Measurements from ENCODE around the gene KRT4.
"Not testable (repeated sequence)": the region's sequence is repeated elsewhere in the genome, so short reads cannot be mapped to it uniquely, and the experiment has no call there.

KRT4 gene

DNA sequence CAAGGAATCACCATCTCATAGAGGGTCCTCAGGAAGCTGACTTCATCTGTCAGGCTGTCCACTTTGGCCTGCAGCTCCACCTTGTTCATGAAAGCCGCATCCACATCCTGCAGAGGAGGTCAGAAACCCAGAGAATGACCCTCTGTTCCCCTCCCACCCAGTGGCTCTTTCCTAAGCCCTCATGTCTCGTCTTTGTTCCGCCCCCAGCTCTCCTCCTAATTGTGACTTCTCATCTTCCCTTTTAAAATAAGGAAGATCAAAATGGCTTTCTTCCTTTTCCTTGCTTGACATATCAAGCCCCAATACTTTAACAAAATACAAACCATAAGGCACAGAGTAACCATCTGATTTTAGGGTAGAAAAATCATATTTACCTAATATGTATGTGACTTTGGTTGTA lies 41.1 kb downstream of the KRT4 start:
- DNase-seq (ENCODE audit: low read depth in 3 of 3), result no peak

DNA sequence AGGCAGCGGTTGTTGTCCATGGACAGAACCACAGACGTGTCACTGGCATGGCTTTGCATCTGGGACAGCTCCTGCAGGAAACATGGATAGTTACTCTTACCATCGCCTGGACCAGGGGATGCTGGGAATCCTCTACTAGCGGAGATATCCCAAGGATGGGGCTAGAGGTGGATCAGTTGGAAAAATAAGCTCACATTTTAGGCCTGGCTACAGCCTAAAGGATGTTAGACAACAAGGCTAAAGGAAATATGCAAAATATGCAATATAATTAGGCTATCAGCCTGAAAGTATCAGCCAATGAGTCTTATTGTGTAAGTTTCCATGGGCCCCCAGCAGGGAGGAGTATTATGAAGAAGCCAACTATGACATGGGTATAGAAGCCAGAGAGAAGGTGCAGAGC lies 41.7 kb downstream of the KRT4 start:
- no peak for DNase-seq (ENCODE audit: low read depth in 3 of 3)

DNA sequence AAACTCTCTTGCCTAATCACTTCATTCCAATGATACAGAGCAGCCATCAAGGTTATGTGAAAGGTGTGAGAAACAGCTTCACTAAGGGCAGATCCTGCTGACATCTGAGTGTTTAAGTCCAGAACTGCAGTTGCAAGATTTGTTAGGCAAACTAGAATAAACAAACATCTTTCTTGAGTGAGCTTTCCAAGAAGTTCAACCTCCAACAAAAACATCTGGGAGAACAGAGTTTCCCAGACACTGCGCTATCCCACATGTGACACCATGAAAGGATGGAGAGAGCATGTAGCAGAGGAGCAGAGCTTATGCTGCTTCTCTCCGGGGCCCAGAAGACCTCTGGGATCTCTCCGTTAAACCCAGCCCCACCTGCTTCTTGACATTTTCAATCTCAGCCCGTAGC lies 42.4 kb downstream of the KRT4 start:
- no peak for DNase-seq (ENCODE audit: low read depth in 3 of 3)

DNA sequence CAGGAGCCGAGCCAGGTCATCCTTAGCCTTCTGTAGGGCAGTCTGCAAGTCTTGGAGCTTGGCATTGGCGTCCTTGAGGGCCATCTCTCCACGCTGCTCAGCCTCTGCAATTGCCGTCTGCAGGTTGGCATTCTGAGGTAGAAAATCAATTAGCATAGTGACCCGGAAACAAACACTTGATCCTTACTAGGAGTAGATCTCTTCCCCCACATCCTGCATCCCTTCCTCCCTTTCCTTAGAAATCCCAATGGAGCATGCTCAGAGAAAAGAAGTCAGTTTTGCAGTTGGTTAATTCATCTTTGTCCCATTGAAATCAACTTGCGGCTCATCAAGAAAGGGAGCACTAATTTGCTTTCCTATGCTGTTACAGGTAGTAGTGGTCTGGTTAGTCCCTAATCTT lies 42.8 kb downstream of the KRT4 start:
- DNase-seq (ENCODE audit: low read depth in 3 of 3), result no peak

DNA sequence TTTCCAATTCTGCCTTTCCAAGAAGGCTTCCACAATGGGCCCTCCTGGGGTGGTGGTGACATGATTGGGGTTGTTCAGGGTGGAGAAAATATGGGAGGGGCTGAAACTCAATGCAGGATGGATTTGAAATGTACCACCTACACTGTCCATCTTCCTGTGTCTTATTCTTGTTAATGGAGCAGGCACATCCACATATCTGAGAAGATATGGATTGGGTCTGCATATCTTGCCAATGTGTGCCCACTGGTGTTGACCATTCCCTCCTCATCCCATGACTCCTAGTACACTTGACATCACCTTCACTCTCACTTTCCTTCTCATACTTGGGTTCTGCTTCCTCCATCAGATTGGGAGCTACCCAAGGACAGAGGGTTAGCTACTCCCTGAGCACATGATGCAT lies 44.0 kb downstream of the KRT4 start:
- DNase-seq (ENCODE audit: low read depth in 3 of 3), result no peak

DNA sequence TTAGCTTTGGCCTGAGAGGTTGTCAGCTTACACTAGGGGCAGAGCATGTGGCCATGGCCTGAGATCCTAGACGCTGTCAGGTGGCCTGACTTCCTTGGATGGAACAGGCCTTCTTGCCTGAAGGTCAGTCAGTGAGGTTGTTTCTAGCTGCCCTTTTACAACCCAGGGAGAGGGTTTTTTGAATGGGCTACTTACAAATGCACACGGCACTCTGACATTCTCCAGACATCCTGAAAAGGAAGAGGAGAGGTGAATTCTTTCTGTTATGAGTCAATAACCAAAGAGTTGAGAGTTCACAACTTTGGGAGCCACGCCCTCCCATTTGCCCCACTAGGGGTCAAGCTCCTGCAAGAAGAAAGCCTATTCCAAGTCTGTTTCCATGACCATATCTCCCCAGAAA lies 44.6 kb downstream of the KRT4 start:
- no peak for DNase-seq (ENCODE audit: low read depth in 3 of 3)

DNA sequence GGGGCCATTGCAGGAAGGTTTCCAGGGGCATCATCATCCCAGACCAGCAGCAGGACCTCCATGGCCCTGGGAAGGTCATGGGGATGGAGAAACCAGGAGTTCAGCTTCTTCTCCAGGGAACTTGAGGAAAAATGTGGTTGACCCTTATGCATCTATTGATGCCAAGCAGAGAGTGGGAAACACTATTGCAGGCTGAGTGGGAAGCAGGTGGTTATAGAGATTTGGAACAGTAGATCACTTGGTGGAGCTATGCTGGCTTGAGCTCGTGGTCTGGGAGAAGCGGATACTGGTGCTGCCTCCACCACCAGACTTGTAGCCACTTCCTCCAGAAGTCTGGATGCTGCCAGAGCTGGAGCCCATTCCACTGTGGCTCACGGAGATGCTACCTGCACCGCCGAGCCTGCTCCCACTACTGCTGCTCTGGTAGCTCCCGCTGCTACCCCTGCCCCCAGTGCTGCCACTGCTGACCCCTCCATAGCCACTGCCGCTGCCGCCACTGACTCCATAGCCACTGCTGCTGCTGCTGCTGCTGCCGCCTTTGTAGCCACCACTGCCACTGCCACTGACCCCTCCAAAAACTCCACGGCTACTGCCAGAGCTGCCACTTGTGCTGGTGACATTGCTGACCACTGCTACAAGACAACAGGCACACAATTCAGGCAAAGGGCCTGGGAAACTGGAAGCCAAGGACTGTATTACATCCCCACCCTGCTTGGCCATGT lies 45.3 kb downstream of the KRT4 start:
- no peak for DNase-seq (ENCODE audit: low read depth in 3 of 3)

DNA sequence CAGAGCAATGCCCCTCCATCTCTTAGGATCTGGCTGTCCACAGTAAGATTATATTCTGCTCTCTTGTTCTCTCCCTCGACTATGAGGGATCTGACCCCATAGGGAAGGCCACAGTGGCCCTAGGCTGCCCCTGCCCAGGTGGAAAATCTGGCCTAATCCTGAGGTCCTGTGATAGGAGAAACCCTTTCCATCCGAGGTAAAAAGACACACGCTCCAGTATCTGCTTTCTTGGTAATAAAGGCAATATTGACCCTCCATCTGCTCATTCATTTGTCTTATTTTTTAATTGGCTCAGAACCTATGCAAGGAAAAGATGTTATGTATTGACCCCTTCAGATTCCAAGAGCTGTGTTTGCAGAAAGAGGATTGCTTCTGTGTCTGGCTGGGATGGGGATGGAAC lies 46.5 kb downstream of the KRT4 start:
- no peak for DNase-seq (ENCODE audit: low read depth in 3 of 3)

DNA sequence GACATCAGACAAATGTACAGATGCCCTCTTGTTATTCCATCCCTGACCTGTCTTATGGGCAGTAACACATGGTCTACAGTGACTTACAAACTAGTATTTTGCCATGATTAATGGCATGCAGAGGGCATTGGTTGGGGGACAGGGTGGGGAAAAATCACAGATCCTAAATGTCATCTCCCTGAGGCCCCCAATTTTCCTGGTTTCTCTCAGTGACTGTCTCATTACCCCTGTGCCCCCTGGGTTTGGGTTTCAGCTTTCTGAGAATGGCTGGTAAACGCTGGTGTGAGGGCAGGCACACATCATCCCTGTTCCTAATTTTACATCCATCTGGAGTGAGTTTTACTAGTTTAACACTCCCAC lies 46.9 kb downstream of the KRT4 start:
- DNase-seq (ENCODE audit: low read depth in 3 of 3), result no peak

DNA sequence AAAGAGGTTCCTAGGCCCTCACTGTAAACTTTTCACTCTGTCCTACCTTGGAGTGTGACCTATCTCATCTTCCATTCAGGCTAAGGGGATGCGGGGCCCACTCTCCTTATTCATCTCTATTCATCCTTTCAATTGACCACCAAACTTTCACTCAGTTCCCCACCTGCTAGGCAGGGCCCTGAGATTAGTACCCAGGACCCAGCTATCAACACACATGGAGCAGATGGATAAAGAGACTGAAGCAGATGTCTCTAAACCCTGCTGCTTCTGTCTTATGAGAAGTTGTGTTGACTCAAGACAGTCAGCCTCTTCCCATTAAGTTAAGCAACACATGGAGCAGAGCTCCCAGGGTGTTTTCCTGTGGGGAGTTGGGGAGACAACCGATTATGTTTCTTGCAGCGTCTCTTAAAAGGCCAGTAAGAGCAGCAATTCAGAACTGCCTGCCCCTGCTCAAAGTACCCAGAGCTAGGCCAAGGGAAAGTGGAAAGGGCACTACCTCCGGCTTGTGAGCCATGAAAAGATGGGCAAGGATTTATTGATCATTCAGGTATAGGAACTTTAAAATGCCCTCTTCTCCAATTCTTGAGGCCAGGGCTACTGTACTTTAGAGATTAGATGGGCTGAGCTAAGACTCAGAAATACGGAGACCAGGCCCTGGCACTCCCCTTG lies 47.4 kb downstream of the KRT4 start:
- DNase-seq (ENCODE audit: low read depth in 3 of 3), result no peak

DNA sequence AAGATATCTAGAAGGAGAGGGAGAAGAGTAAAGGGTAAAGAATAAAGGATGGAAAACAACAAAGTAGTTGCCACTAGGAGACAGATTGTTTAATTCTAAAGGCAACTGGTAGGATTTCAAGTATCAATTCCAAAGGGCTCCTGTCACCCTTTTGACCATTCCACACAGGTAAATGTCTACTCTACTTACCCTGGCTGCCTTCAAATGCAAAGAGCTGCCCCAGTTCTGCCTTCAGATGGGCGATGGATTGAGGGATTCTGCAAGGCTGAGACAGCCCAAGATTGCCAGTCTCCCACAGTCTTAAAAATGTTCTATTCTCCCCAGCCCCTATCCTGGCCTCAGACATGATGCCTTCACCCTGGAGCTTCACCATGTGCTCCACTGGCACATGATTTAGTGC lies 48.2 kb downstream of the KRT4 start:
- no peak for DNase-seq (ENCODE audit: low read depth in 3 of 3)

DNA sequence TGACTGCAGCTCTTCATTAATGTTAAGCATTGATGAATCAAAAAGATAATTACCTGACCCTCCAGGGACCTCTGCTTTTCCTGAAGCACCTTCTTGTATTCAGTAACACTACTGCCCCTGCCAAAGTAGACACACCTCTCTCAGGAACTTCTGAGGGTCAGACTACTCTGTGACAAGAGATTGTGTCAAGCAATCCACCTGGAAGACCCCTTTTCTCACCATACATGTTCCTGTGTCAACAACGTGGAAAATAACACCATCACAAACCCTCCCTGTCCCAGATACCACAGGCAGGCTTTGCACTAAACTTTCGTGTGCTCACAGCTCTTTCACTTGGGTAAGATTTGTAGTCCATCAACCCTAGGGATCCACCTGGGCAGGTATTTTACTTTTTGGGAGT lies 49.9 kb downstream of the KRT4 start:
- no peak for DNase-seq (ENCODE audit: low read depth in 3 of 3)

DNA sequence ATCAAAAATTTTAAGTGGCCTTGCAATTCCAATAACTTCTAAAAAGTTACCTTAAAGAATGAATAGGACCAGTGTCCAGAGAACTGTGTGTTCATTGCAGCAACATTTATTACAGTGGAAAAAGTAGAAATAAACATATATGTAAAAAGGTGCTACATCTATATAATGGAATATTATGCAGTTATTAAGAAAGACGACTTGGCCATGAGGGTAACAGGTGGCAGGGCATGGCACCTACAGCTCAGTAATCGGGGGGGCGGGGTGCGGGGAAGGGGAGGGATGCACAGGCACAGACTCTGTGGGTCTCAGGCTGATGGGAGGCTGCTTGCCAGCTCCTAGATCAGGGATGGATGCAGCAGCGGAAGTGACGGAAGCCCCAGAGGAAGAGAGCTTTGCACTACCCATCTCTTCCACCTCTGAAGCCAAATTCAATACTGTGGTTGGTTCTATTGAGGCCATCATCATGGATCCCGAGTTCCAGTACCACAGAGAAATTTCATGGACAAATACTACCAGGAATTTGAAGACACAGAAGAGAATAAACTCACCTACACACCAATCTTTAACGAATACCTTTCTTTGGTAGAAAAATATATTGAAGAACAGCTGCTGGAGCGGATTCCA lies 50.8 kb downstream of the KRT4 start:
- DNase-seq (ENCODE audit: low read depth in 3 of 3), result no peak

DNA sequence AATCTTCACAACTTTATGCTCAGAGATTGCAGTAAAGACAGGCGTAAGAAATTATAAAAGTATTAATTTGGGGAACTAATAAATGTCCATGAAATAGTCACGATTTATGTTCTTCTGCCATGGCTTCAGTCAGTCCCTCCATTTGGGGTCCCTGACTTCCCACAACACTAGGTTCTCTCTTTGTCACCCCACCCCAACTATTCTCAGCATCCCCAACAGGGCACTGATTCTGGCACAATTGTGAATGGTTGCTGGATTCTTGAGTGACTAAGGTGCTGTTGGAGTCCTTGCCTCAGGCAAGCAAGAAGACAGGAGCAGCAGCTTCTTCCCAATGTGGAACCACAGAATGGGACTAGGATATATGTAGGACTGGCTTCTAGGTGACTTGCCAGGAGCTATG lies 52.1 kb downstream of the KRT4 start:
- no peak for DNase-seq (ENCODE audit: low read depth in 3 of 3)

DNA sequence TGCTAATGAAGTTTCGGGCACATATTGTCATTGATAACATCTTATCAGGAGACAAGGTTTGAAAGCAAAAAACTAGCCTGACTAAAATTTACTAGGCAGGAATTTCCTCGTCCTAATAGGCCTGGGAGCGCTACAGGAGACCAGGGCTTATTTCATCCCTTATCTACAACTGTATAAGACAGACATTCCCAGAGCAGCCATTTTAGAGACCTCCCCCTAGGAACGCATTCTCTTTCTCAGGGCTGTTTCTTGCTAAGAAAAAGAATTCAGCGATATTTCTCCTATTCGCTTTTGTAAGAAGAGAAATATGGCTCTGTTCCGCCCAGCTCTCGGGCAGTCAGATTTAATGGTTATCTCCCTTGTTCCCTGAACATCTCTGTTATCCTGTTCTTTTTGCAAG lies 52.7 kb downstream of the KRT4 start:
- not testable (repeated sequence) for DNase-seq (ENCODE audit: low read depth in 3 of 3)

DNA sequence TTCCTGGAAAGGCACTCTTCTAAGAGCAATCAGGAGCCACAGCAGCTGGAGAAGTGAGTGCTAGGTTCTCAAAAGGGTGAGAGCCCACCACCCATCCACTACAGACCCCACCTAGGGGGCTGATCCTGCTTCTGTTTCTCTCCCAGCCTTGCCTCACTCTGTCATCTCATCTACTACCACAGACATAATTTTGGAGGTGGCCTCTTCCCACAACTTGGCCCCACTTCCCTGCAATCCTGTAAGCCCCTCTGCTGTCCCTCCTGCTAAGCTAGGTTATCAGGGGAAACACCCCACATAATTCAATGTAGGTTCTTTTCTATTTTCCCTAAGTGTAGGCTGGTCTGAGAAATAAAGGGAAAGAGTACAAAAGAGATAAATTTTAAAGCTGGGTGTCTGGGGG lies 53.3 kb downstream of the KRT4 start:
- DNase-seq (ENCODE audit: low read depth in 3 of 3), result no peak

DNA sequence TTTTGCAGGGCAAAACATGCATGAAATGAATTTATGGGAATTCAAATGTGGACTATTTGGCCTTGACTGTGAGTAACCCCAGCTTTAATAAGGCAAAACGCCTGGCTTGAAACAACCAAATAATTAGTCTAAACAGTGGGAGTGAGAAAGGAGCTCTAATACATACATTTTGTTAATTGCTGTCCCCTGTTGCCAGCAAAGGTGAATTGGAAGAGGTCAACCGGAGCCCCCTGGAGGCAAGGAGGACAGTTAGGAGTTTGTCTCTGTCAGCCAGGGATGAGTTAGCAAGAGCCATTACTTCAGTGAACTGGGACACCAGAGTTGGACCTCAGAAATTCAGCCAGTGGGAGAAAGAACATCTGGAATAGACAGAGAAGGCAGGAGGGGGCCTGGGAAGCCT lies 54.2 kb downstream of the KRT4 start:
- DNase-seq (ENCODE audit: low read depth in 3 of 3), result no peak

DNA sequence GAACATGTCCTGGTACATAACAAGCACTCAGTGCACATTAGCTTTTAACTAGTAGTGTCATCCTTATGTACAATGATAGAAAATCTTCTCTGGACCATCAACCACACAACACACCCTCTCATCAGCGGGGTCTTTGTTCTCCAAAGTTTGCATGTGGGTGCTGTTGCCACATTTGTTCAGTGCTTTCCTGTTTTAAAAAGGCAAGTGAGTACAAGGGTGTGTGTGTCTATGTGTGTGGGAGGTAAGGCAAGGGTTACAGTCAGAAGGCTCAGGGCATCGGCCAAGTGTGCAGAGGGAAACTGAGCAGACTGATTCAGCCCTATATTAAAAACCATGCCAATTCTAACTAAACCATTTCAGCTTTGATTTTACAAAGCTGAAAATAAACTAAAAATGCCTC lies 54.7 kb downstream of the KRT4 start:
- no peak for DNase-seq (ENCODE audit: low read depth in 3 of 3)

DNA sequence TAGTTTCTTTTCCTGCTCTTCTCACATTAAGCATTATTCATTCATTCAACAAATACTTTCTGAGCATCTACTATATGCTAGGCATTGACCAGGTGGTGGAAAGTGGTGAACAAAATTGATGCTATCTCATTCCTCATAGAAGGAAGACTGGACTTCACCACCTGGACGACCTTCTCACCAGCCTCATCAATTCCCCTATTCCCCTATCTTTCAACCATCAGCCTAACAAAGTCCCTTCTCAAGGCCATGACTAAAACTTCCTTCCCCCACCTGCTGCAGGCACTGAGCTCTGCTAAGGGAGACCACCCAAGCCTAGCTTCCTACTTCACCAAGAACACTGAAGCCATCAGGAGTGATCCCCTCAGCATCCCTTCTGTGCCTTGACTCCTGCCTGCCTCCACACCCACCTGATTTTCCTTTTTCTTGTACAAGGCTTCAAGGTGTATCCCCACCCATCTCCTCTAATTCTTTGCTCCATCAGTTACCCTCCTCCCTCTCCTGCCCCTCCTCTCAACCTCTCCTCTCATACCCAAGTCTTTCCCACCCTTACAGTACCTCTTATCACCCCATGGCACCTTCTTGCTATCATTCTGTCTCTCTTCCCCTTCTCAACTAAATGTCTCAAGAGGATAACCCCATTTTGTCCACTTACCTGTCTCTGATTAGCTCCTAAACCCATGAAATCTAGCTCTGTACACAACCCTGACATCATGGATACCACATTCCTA lies 56.3 kb downstream of the KRT4 start:
- DNase-seq (ENCODE audit: low read depth in 3 of 3), result no peak
